HUES6 (cell line): ENCODE data around the gene RGS3.

Experiments
- H3K27ac ChIP-seq: 2 replicates; pipeline ENCODE4 v1.7.0; 2013; ENCODE audit warnings: low read depth, mild to moderate bottlenecking, low read length, inconsistent platforms
- H3K27me3 ChIP-seq: 2 replicates; pipeline ENCODE4 v1.6.1; 2013; ENCODE audit warnings: low read length; ENCODE audit not compliant: control insufficient read depth, insufficient read depth
- H3K36me3 ChIP-seq: 2 replicates; pipeline ENCODE4 v1.6.1; 2013; ENCODE audit warnings: low read length; ENCODE audit not compliant: control insufficient read depth, insufficient read depth
- H3K4me1 ChIP-seq: 2 replicates; pipeline ENCODE4 v1.6.1; 2013; ENCODE audit warnings: low read length; ENCODE audit not compliant: control insufficient read depth, insufficient read depth
- H3K4me3 ChIP-seq: 2 replicates; pipeline ENCODE4 v1.5.1; 2013; ENCODE audit warnings: low read depth, low read length
- H3K9ac ChIP-seq: one replicate; pipeline ENCODE4 v1.6.1; 2013; ENCODE audit warnings: mild to moderate bottlenecking, low read length
- H3K9me3 ChIP-seq: 2 replicates; pipeline ENCODE4 v1.6.1; 2013; ENCODE audit warnings: low read depth, low read length; ENCODE audit not compliant: control insufficient read depth, insufficient read depth

The RGS3 gene

DNA sequence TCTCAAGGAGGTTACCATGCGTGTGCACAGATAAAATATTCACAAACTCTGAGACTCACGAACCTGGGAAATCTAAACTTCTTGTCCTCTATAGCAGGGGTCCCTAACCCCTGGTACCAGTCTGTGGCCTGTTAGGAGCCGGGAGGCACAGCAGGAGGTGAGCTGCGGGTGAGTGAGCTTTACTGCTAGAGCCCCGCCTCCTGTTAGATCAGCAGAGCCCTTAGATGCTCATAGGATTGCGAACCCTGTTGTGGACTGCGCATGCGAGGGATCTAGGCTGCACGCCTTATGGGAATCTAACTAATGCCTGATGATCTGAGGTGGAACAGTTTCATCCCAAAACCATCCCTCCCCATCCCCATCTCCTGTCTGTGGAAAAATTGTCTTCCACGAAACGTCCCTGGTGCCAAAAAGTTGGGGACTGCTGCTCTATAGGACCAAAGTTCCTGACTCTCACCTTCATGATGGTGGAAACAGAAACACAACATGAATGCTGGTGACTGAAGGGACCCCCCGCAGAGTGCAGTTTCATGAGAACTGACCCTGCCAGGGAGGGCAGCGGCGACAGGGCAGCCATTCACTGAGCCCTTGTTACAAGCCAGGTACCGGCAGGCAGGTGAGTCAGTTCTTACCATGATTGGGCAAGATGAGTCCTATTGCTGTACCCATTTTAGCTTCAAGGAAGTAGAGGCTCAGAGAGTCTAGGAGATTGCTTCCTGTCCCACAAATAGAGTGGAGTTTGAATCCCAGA is 181.9 kb downstream of the RGS3 start:
- H3K36me3 ChIP-seq = no peaks in the 10 kb centered on the region
- H3K4me3 ChIP-seq = no peak overlapping the region
- H3K4me1 ChIP-seq = peaks cover 13% of the 10 kb centered on the region; the same call in 1 of the 2 replicates
- no peaks in the 10 kb centered on the region for H3K9me3 ChIP-seq
- peaks cover 42% of the 10 kb centered on the region for H3K27me3 ChIP-seq
- no peak overlapping the region for H3K9ac ChIP-seq
- H3K27ac ChIP-seq = no peak overlapping the region

DNA sequence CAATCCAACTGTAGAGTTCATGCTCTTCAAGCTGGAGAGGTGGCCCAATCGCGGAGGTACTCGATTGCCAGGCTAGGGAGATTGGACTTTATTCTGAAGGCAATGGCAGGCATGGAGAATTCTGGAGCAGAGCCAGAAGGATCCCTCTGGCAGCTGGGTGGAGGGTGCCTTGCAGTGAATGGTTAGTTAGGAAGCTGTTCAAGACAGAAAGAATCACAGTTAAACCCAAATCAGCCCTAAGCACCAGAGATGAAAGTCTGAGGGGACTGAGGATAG is 182.4 kb downstream of the RGS3 start:
- Histone ChIP-seq H3K4me1 (peaks cover 18% of the 10 kb centered on the region; the same call in 1 of the 2 replicates), H3K9me3 (no peaks in the 10 kb centered on the region), H3K27ac (no peak overlapping the region), H3K4me3 (no peak overlapping the region), H3K36me3 (no peaks in the 10 kb centered on the region), H3K27me3 (peaks cover 42% of the 10 kb centered on the region), H3K9ac (no peak overlapping the region)

DNA sequence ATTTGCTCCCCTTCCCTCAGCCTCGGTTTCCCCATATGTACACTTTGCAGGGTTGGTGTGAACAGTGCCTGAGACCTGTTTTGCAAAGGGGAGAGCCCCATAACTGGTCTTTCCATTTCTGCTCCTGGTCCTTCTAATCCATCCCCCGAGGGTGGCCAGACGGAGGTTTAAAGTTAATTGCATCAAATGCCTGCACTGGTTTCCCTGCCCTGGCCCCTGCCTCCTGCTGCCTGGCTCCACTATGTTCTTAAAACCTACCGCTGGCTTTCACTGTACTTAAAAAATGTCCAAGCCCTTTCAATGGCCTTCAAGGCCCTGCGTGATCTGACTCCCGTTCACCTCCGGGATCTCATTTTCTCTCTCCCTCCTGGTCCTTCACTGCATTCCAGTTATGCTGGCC is 183.0 kb downstream of the RGS3 start:
- peaks cover 42% of the 10 kb centered on the region for H3K27me3 ChIP-seq
- no peaks in the 10 kb centered on the region for H3K9me3 ChIP-seq
- peaks cover 23% of the 10 kb centered on the region; the same call in 1 of the 2 replicates for H3K4me1 ChIP-seq
- no peak overlapping the region for H3K27ac ChIP-seq
- H3K36me3 ChIP-seq = no peaks in the 10 kb centered on the region
- no peak overlapping the region for H3K9ac ChIP-seq
- H3K4me3 ChIP-seq = no peak overlapping the region
